ENCODE results near the gene SDCBP2.

DNA sequence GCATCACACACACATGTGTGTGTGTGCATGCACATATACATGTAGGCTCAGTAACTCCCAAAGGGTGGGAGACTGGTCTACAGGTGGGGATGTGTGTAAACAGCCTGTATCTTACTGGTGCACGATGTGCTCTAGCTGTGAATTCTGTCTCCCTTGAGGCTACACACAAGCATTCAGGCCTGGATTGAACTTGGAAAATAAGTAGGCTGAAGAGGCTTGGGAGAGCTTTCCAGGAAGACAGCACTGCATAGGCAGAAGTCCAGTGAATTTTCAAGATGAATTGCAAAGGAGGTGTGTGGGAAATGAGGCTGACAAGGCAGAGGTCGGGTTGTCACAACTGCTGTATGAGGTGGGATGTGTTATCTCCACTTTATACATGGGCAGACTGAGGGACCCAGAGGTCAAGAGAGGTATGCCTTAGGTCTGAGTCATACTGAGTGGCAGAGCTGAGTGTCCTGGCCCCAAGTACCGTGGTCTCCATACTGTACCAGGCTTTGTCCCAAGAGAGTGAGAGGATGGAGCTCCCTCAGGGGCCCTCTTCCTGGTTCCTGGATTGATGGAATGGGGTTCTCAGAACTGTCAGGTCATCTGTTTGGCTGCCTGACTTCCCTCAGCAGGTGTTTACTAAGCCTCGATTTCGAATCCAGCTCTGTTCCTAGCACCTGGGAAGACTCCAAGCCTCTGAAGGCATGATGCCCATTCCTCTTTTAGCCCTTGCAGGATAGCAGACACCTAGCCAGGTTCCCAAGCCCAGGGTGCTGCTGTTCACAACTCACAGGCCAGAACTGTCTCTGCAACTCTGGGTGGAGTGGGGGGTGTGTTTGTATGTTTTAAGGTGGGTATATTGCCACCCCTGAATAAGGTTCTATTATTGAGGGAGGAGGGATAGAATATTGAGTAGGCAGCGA, 48.5 kb downstream of the SDCBP2 start:
- TF ChIP-seq, protein P1, sequence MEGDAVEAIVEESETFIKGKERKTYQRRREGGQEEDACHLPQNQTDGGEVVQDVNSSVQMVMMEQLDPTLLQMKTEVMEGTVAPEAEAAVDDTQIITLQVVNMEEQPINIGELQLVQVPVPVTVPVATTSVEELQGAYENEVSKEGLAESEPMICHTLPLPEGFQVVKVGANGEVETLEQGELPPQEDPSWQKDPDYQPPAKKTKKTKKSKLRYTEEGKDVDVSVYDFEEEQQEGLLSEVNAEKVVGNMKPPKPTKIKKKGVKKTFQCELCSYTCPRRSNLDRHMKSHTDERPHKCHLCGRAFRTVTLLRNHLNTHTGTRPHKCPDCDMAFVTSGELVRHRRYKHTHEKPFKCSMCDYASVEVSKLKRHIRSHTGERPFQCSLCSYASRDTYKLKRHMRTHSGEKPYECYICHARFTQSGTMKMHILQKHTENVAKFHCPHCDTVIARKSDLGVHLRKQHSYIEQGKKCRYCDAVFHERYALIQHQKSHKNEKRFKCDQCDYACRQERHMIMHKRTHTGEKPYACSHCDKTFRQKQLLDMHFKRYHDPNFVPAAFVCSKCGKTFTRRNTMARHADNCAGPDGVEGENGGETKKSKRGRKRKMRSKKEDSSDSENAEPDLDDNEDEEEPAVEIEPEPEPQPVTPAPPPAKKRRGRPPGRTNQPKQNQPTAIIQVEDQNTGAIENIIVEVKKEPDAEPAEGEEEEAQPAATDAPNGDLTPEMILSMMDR (IDR thresholded peaks at IDR 0.05) = no peak
- no peak for TF ChIP-seq POLR2A (IDR thresholded peaks at IDR 0.05)
